HepG2 (cell line): Measurements from ENCODE around the gene ARPC5. TPM values are rescaled to one million over a fixed set of nuclear protein-coding genes. Genes with fewer than 3 reads are reported as not detected.

Experiments
- ATAC-seq: fragments of 200-7000 bp; cut with Tn5 transposase; 3 replicates; pipeline ENCODE4 v1.9.1; 2020; ENCODE audit warnings: mild to moderate bottlenecking, moderate library complexity
- BruUV-seq: library from RNA; stranded (reverse); fragments of 400-500 nt; replicated peaks from 2 replicates; lab custom pipeline; 2021; lab: Mats Ljungman, UMichigan
- CTCF ChIA-PET: fragments of 300-600 bp; formaldehyde crosslinking; extraction: SDS; loops from one replicate; lab custom pipeline; 2021; ENCODE audit warnings: low total read pairs, inconsistent platforms, low intra/inter-chr PET ratio; lab: Yijun Ruan, JAX
- POLR2A ChIA-PET: fragments of 350-600 bp; sonication (Branson Sonifier 250); formaldehyde crosslinking; loops from one replicate; lab custom pipeline; 2020; ENCODE audit warnings: antibody characterized with exemption, inconsistent platforms; lab: Yijun Ruan, JAX
- DNase-seq: peaks from one replicate; pipeline ENCODE4 v3.0.0-alpha.2; 2015; ENCODE audit warnings: low spot score
- FAIRE-seq: peaks from 3 replicates; lab custom pipeline; 2011; peaks lifted over from hg19 to GRCh38; lab: Jason Lieb, UNC
- H2AFZ ChIP-seq: one replicate; pipeline ENCODE4 v1.6.1; 2011; ENCODE audit warnings: low read length, inconsistent platforms
- H3K27ac ChIP-seq: fragments of 300-600 bp; 3 replicates; pipeline ENCODE4 v1.8.0; 2011; ENCODE audit warnings: mixed run types, mild to moderate bottlenecking, mixed read lengths, low read length, inconsistent platforms; ENCODE audit not compliant: insufficient read depth; ENCODE audit errors: extremely low read length
- H3K27me3 ChIP-seq, 2 experiments: fragments of 200-600 bp in 1 of 2; 2 replicates in 1 of 2; 3 replicates in 1 of 2; pipeline versions ENCODE4 v1.6.0 to v1.8.0; 2011; ENCODE audit warnings: low read length in 2 of 2, mild to moderate bottlenecking in 2 of 2, moderate library complexity in 2 of 2, inconsistent platforms in 1 of 2; ENCODE audit not compliant: insufficient read depth in 2 of 2, control insufficient read depth in 1 of 2
- H3K36me3 ChIP-seq, 2 experiments: fragments of 200-600 bp in 1 of 2; replicated peaks in 1 of 2; 2 replicates in 1 of 2; 3 replicates in 1 of 2; pipeline versions ENCODE4 v1.5.1 to v1.8.0; 2011; ENCODE audit warnings: low read length in 2 of 2, inconsistent platforms in 1 of 2; ENCODE audit not compliant: insufficient read depth in 2 of 2, control insufficient read depth in 1 of 2
- H3K4me1 ChIP-seq: 2 replicates; pipeline ENCODE4 v1.5.1; 2012; ENCODE audit warnings: low read length, inconsistent platforms; ENCODE audit not compliant: insufficient read depth
- H3K4me2 ChIP-seq: 2 replicates; pipeline ENCODE4 v1.6.0; 2011; ENCODE audit warnings: low read depth, low read length, inconsistent platforms
- H3K4me3 ChIP-seq, 3 experiments: fragments of 200-600 bp in 1 of 3; sonication (generic), shearing (Covaris generic) in 1 of 3; replicated peaks in 1 of 3; 2 replicates each; pipeline ENCODE4 v1.5.1; 2011 to 2016; ENCODE audit warnings: low read length in 3 of 3, inconsistent platforms in 2 of 3, low read depth in 2 of 3, mild to moderate bottlenecking in 2 of 3, control low read depth in 1 of 3, mixed read lengths in 1 of 3; ENCODE audit not compliant: insufficient read depth in 1 of 3
- H3K79me2 ChIP-seq: one replicate; pipeline ENCODE4 v1.6.1; 2011; ENCODE audit warnings: low read length, inconsistent platforms; ENCODE audit not compliant: insufficient read depth
- H3K9ac ChIP-seq: 2 replicates; pipeline ENCODE4 v1.6.0; 2011; ENCODE audit warnings: mild to moderate bottlenecking, low read depth, low read length, inconsistent platforms; ENCODE audit not compliant: insufficient read depth
- H3K9me3 ChIP-seq: 2 replicates; pipeline ENCODE4 v1.5.1; 2012; ENCODE audit warnings: mild to moderate bottlenecking, low read length
- H4K20me1 ChIP-seq: 2 replicates; pipeline ENCODE4 v1.6.0; 2011; ENCODE audit warnings: inconsistent platforms, mild to moderate bottlenecking, low read length, moderate library complexity; ENCODE audit not compliant: insufficient read depth
- CAMTA2 ChIP-seq: sonication (generic); formaldehyde crosslinking; IDR thresholded peaks from 2 replicates; pipeline ENCODE4 v1.4.0; 2020; ENCODE audit warnings: mild to moderate bottlenecking, missing genetic modification reagents, borderline replicate concordance
- THRA ChIP-seq: sonication (generic); formaldehyde crosslinking; IDR thresholded peaks from 2 replicates; pipeline ENCODE4 v1.4.0; 2020; ENCODE audit warnings: missing genetic modification reagents, borderline replicate concordance
- THYN1 ChIP-seq: sonication (generic); formaldehyde crosslinking; IDR thresholded peaks from 2 replicates; pipeline ENCODE4 v1.8.1; 2023; ENCODE audit warnings: low read depth, mild to moderate bottlenecking, moderate library complexity, missing genetic modification reagents, borderline replicate concordance
- ZKSCAN5 ChIP-seq: sonication (generic); formaldehyde crosslinking; IDR thresholded peaks from 2 replicates; pipeline ENCODE4 v1.5.1; 2020; ENCODE audit warnings: mild to moderate bottlenecking, missing genetic modification reagents
- ZNF619 ChIP-seq: sonication (generic); formaldehyde crosslinking; IDR thresholded peaks from 2 replicates; pipeline ENCODE4 v1.4.0; 2020; ENCODE audit warnings: mild to moderate bottlenecking, missing genetic modification reagents
- ZNF629 ChIP-seq: sonication (generic); formaldehyde crosslinking; conservative IDR thresholded peaks from 2 replicates; pipeline ENCODE4 v1.5.0; 2020; ENCODE audit warnings: missing genetic modification reagents
- WGBS: methylation state at CpG from one replicate; pipeline ENCODE4 v1.1.6; 2017; ENCODE audit warnings: low lambda C conversion rate; 5-methylcytosine and 5-hydroxymethylcytosine counted together
- in situ Hi-C: cut with HindIII; loops from 2 replicates; pipeline ENCODE4 v1.10.0; 2017; ENCODE audit warnings: low pct_unique_long_range_greater_than_20kb; ENCODE audit not compliant: extremely low pct_ligation_motif_present
- intact Hi-C: fragments of 100-400 bp; cut with micrococcal nuclease; formaldehyde crosslinking; loops from one replicate; pipeline ENCODE4 v1.10.0; 2022; ENCODE audit not compliant: unreplicated experiment
- polyA plus RNA-seq, 8 experiments: library from polyadenylated mRNA; depleted of rRNA in 3 of 8; stranded (reverse) in 7 of 8; unstranded in 1 of 8; fragments of >200 nt; fragmentation: Illumina TruSeq in 4 of 8; extraction: Trizol in 4 of 8; gene quantifications; 2 replicates each; pipeline versions ENCODE4 v1.2.1 to v1.2.3, GENCODE V29; 2011 to 2016; ENCODE audit warnings: low read depth in 4 of 8, missing spikeins in 1 of 8, mixed read lengths in 1 of 8; ENCODE audit not compliant: insufficient read depth in 1 of 8
- total RNA-seq, 5 experiments: library from RNA; depleted of rRNA; stranded (reverse); fragments of >200 nt; fragmentation: Illumina TruSeq; extraction: Trizol; gene quantifications; 2 replicates each; pipeline ENCODE4 v1.2.3, GENCODE V29; 2016; ENCODE audit warnings: low read depth in 1 of 5

ARPC5 gene
- total and polyA plus RNA-seq, 2 of the 13 experiments (the other 11 are each of a cell fraction or from before 2014, with no cell fraction given): 48.4 to 106 TPM

GRCh38 chr1:183645531-183645930 lies 9.9 kb upstream of the ARPC5 start (continued):
- TF ChIP-seq ZKSCAN5 (CRISPR knock-in tag): no peak
- no peak for TF ChIP-seq THRA
- TF ChIP-seq THYN1 (CRISPR knock-in tag): no peak

- Histone ChIP-seq H3K4me1 (peaks cover 53% of the 10 kb centered on the region), H3K4me2 (no peak overlapping the region), H3K36me3 (no peaks in the 10 kb centered on the region), H3K9ac (no peak overlapping the region), H3K27me3 (no peaks in the 10 kb centered on the region), H2AFZ (no peak overlapping the region), H4K20me1 (no peaks in the 10 kb centered on the region), H3K27ac (no peak overlapping the region), H3K4me3 (no peak overlapping the region), H3K79me2 (peaks cover 18% of the 10 kb centered on the region), H3K9me3 (no peaks in the 10 kb centered on the region)
- in situ Hi-C loops (loop anchor here (10.0 kb wide), 1 partner anchor 53 kb away; no protein-coding TSS in a partner anchor), intact Hi-C loops (no loop called here)
- CTCF ChIA-PET: no interaction called here
- no peak for TF ChIP-seq ZNF619 (CRISPR knock-in tag)
- 0 out of 2 replicates have a peak, but pooled peaks have one; percentile 25 for TF ChIP-seq ZNF629 (CRISPR knock-in tag)
- TF ChIP-seq CAMTA2 (CRISPR knock-in tag): no peak
- ATAC-seq (no peak), DNase-seq (no peak), FAIRE-seq (no peak)
- POLR2A ChIA-PET: no interaction called here
- no TSS peak for BruUV-seq
- WGBS: 95% methylated on average over 3 of the region's 3 CpGs
These were observed 6.6 kb upstream of the ARPC5 start for GRCh38 chr1:183642166-183642565.
